ENCODE data around the gene GJD3. TPM values are rescaled to one million over a fixed set of nuclear protein-coding genes. Genes with fewer than 3 reads are reported as not detected.

The GJD3 gene
- total and polyA plus RNA-seq, 2 of the 4 experiments (the other 2 are of a cell fraction): 0.10 TPM; not detected in 1

DNA sequence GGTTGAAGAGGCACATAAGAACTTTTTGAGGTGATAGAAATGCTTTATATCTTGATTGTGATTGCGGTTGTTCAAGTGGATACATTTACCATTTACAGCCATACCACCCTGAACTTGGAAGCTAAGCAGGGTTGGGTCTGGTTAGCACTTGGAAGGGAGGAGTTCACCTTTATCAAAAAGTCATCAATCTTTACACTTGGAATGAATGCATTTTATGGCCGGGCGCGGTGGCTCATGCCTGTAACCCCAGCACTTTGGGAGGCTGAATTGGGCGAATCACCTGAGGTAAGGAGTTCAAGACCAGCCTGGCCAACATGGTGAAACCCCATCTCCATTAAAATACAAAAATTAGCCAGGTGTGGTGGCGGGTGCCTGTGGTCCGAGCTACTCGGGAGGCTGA lies 9.5 kb upstream of the GJD3 start:
- Histone ChIP-seq H2BK15ac (ENCODE audit: low read depth, low read length) (no peak overlapping the region), H3K4ac (ENCODE audit: low read depth, low read length) (no peak overlapping the region), H4K91ac (ENCODE audit: insufficient read depth, low read depth, low read length) (no peak overlapping the region), H3K4me2 (ENCODE audit: low read depth, low read length) (no peak overlapping the region), H2BK20ac (ENCODE audit: low read depth, low read length) (no peak overlapping the region), H2BK5ac (ENCODE audit: low read depth, low read length, poor library complexity, severe bottlenecking) (no peak overlapping the region), H3K9ac (ENCODE audit: low read depth, low read length) (no peak overlapping the region), H3K23ac (ENCODE audit: low read depth, low read length) (no peak overlapping the region), H4K5ac (ENCODE audit: low read depth, low read length) (no peak overlapping the region), H3K56ac (ENCODE audit: extremely low read depth, insufficient read depth, low read length) (no peak overlapping the region), H4K20me1 (ENCODE audit: insufficient read depth, low read length) (no peaks in the 10 kb centered on the region), H3K14ac (replicated peaks; ENCODE audit: low read depth, low read length) (no peak overlapping the region), H2AFZ (replicated peaks; ENCODE audit: low read length, poor library complexity) (no peak overlapping the region), H3K9me3 (ENCODE audit: control insufficient read depth, insufficient read depth, low read length) (0 out of 2 replicates have a peak, but pooled peaks cover 2% of the 10 kb centered on the region), H2AK9ac (replicated peaks; ENCODE audit: low read depth, low read length, poor library complexity) (no peak overlapping the region), H2BK120ac (ENCODE audit: low read depth, low read length) (no peak overlapping the region), H3K27ac (ENCODE audit: insufficient read depth, low read length) (no peak overlapping the region), H3K4me1 (ENCODE audit: control insufficient read depth, insufficient read depth, low read length) (no peaks in the 10 kb centered on the region), H3K4me3 (ENCODE audit: insufficient read depth, low read depth, low read length) (no peak overlapping the region), H2AK5ac (ENCODE audit: low read depth, low read length) (no peak overlapping the region), H4K8ac (ENCODE audit: low read depth in 2 of 2, low read length in 2 of 2) (no peak overlapping the region), H3K27me3 (ENCODE audit: control insufficient read depth, insufficient read depth, low read length) (no peaks in the 10 kb centered on the region), H3K9me1 (ENCODE audit: insufficient read depth, low read length) (no peaks in the 10 kb centered on the region), H3K18ac (ENCODE audit: low read depth, low read length) (no peak overlapping the region), H3K79me1 (ENCODE audit: low read depth in 1 of 2, low read length in 2 of 2) (no peaks in the 10 kb centered on the region), H3K36me3 (ENCODE audit: control insufficient read depth, insufficient read depth, low read length) (no peaks in the 10 kb centered on the region)
- dilution Hi-C loops (cut with HindIII; ENCODE audit: low sequenced_read_pairs, unreplicated experiment) (no loop called here), in situ Hi-C loops (cut with MboI; ENCODE audit: low sequenced_read_pairs) (loop anchor here (25.0 kb wide), 2 partner anchors 413 to 1288 kb away; partner anchors contain the start of genes KRT27 and KRT28), intact Hi-C loops (cut with micrococcal nuclease) (no loop called here)
- DNase-seq (no peak), ATAC-seq (ENCODE audit: low read depth) (no peak)
- no TSS peak for BruUV-seq (replicated peaks)
- ChIA-PET POLR2A (ENCODE audit: unreplicated experiment) (no interaction called here), CTCF (no interaction called here)
- no CpG with 5 or more reads among the region's 8 CpGs for WGBS, 2 experiments (ENCODE audit: extremely low coverage in 2 of 2, insufficient read length in 1 of 2)
- TF ChIP-seq, protein P1, sequence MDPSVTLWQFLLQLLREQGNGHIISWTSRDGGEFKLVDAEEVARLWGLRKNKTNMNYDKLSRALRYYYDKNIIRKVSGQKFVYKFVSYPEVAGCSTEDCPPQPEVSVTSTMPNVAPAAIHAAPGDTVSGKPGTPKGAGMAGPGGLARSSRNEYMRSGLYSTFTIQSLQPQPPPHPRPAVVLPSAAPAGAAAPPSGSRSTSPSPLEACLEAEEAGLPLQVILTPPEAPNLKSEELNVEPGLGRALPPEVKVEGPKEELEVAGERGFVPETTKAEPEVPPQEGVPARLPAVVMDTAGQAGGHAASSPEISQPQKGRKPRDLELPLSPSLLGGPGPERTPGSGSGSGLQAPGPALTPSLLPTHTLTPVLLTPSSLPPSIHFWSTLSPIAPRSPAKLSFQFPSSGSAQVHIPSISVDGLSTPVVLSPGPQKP (IDR thresholded peaks at IDR 0.05; ENCODE audit: borderline replicate concordance, low read depth, low read length): no peak
- TF ChIP-seq BHLHE40 (IDR thresholded peaks at IDR 0.05; ENCODE audit: low read depth, low read length): no peak
- TF ChIP-seq RFX5 (IDR thresholded peaks at IDR 0.05; ENCODE audit: low read depth, low read length): no peak
- TF ChIP-seq, protein P2, sequence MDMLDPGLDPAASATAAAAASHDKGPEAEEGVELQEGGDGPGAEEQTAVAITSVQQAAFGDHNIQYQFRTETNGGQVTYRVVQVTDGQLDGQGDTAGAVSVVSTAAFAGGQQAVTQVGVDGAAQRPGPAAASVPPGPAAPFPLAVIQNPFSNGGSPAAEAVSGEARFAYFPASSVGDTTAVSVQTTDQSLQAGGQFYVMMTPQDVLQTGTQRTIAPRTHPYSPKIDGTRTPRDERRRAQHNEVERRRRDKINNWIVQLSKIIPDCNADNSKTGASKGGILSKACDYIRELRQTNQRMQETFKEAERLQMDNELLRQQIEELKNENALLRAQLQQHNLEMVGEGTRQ (IDR thresholded peaks at IDR 0.05; ENCODE audit: low read depth, low read length): no peak
